Retinal pigment epithelial cell (primary cell): ENCODE data around the gene SLC9A9.
"Not testable (repeated sequence)": the region's sequence is repeated elsewhere in the genome, so short reads cannot be mapped to it uniquely, and the experiment has no call there.

Experiments used
- DNase-seq: peaks from one replicate; pipeline ENCODE4 v3.0.0-alpha.2; 2010; ENCODE audit warnings: low read depth
- H3K4me3 ChIP-seq: 2 replicates; pipeline ENCODE4 v1.5.1; 2011; ENCODE audit warnings: mild to moderate bottlenecking, low read length, control low read depth, moderate library complexity
- CTCF ChIP-seq: conservative IDR thresholded peaks from 2 replicates; pipeline ENCODE4 v1.5.1; 2011; ENCODE audit warnings: low read depth, low read length, control low read depth, inconsistent platforms

Gene SLC9A9

GRCh38 chr3:143531101-143531500, 317.2 kb downstream of the SLC9A9 start:
- H3K4me3 ChIP-seq: no peak overlapping the region
- DNase-seq: no peak
- no peak for TF ChIP-seq CTCF

DNA sequence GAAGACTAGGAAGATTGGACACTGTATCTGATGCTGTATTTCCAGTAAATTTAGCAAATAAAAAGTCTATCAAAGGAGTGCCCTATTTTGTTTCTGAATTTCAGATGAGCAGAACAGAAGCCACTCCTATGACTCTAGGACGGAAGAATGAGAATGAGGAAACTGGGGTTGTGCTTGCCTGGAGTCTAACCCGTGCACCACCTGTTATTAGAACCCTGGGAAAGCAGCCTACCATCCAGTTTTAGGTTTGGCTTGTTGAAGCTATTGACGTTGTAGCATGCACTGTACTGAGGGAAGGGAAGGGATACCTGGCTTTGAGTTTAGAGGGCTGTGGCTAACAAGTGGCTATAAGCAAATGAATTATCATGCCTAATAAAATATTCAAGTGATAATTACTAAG, 318.5 kb downstream of the SLC9A9 start:
- no peak for DNase-seq
- no peak for TF ChIP-seq CTCF
- H3K4me3 ChIP-seq: no peak overlapping the region

DNA sequence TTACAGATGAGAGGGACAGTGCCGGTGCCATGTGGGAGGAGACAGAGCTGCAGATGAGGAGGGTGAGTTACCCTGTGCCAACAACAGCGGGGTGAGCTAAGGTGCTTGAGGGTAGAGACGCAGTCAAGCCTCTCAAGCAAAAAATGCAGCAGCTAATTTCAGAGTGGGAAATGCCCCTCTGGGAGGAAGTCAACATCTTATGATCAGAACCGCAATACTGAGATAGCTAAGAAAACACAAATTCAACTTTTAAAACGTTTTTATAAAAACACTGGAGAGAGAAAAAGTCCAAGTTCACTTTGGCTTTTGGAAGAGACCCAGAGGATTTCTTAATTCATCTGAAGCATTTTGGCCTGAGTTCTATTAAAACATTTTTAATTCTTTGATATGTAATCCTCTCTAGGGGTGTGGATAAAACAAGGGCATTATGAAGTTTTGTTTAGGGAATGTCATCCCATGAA, 319.2 kb downstream of the SLC9A9 start:
- no peak for TF ChIP-seq CTCF
- no peak overlapping the region for H3K4me3 ChIP-seq
- no peak for DNase-seq

- TF ChIP-seq CTCF: no peak
- DNase-seq: no peak
- H3K4me3 ChIP-seq: no peak overlapping the region
Observed at GRCh38 chr3:143526011-143526545, 322.2 kb downstream of the SLC9A9 start.

DNA sequence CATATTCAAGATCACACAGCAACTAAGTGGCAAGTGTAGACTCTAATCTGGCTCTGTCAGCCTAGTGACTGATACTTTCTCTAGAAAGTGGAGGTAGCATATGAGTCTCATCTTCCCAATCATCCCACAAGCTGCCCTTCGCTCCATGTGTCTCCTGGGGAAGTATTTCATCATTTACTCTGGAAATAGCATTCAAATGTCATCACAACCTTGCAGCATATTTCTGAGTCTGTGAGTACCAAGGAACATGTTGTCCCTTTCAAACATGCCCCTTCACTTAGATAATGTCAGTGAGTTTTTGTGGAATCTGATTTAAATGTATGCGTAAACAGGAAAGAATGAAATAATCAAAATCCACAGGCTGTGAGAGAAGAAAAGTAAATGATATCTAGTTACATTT, 322.9 kb downstream of the SLC9A9 start:
- no peak for TF ChIP-seq CTCF

DNA sequence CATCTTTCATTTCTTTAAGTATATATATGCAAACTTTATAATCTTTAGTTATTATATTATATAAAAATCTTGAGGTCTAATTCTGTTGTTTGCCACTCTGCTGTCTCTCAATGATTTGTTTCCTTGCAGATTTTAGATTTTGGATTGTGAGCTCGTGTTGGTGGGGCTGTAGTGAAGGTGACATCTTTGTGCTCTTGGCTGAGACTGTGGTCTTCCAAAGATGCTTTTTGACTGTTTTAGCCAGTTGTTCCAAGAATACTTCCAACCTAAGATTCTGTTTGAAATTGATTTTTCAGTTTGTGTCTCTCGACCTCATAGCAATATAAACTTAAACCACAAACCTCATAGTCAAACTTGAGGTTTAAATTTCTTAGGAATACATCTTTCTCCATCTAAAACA, 326.5 kb downstream of the SLC9A9 start:
- no peak overlapping the region for H3K4me3 ChIP-seq
- no peak for TF ChIP-seq CTCF
- no peak for DNase-seq

More for the DNA sequence above, 322.9 kb downstream of the SLC9A9 start:
- no peak for DNase-seq
- H3K4me3 ChIP-seq: no peak overlapping the region

DNA sequence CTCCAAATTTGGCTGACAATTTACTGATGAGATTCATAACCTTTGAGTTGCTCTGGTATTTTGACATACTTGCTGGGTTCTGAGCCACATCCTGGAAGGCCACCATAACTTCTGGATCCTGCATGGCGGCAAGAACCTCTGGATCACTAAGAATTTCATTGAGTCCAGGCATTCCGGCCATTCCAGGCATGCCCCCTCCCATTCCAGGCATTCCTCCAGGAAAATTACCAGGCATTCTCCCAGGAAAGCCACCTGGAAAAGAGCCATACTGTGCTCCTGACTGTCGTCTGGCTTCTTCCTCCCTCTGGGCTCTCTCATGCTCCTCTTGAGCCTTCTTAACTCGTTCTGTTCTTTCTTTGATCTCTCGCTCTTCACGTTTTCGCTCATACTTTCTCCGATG, 331.1 kb downstream of the SLC9A9 start:
- not testable (repeated sequence) for H3K4me3 ChIP-seq, DNase-seq

DNA sequence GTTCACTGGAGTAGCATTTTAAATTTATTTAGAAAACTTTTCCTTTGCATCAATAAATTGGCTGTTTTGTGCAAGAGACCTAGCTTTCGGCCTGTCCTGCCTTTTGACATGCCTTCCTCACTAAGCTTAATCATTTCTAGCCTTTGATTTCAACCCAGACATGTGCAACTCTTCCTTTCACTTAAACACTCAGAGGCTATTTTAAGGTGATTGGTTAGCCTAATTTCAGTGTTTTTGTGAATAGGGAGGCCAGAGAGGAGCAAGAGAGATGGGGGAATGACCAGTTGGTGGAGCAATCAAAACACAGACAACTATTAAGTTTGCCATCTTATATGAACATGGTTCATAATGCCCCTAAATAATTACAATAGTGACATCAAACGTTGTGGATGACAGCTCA, 333.4 kb downstream of the SLC9A9 start:
- no peak overlapping the region for H3K4me3 ChIP-seq
- no peak for DNase-seq
- TF ChIP-seq CTCF: no peak
